SK-N-SH (cell line): ENCODE results near the gene ZNF592.

ENCODE experiments used
- POLR2AphosphoS5 ChIP-seq: IDR thresholded peaks from 2 replicates; pipeline ENCODE4 v1.6.1; 2012; ENCODE audit warnings: low read depth, low read length
- RAD21 ChIP-seq: IDR thresholded peaks from 2 replicates; pipeline ENCODE4 v1.6.1; 2012; ENCODE audit warnings: mild to moderate bottlenecking, low read length
- RXRA ChIP-seq: IDR thresholded peaks from 2 replicates; pipeline ENCODE4 v1.4.0; 2012; ENCODE audit warnings: low read depth, mild to moderate bottlenecking, borderline replicate concordance
- TEAD4 ChIP-seq: IDR thresholded peaks from 2 replicates; pipeline ENCODE4 v1.4.0; 2012; ENCODE audit warnings: mild to moderate bottlenecking, borderline replicate concordance; ENCODE audit not compliant: insufficient read depth
- TF ChIP-seq, protein P1 (sequence below): fragments of 200-600 bp; sonication (generic); IDR thresholded peaks from 2 replicates; pipeline ENCODE4 v1.6.1; 2017; ENCODE audit warnings: antibody characterized with exemption, mild to moderate bottlenecking, moderate library complexity
- TF ChIP-seq, protein P2 (sequence below): IDR thresholded peaks from 2 replicates; pipeline ENCODE4 v1.6.1; 2012; ENCODE audit warnings: mild to moderate bottlenecking, low read depth, low read length, moderate library complexity
- TF ChIP-seq, protein P3 (sequence below): IDR thresholded peaks from 2 replicates; pipeline ENCODE4 v1.4.0; 2012; ENCODE audit warnings: low read depth

DNA sequence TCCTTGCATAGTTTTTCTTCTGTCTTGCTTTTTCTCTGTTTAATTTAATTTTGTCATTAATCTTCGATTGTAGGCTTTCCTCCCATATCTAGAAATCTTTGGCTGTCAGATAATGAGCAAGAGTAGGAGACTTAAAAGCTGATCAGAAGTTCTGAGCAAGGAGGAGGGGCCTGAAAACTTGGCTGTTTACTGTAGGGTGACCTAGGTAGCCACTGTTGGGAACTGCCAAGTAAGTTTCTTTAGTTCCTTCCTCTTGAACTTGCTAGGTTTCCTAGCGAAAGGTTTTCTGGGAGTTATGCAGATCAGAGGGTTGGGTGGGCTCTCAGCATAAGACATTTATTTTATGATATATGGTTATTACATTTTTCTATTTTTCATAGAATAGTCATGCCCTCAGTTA, 83.2 kb downstream of the ZNF592 start:
- TF ChIP-seq TEAD4, result no peak
- TF ChIP-seq, protein P1, sequence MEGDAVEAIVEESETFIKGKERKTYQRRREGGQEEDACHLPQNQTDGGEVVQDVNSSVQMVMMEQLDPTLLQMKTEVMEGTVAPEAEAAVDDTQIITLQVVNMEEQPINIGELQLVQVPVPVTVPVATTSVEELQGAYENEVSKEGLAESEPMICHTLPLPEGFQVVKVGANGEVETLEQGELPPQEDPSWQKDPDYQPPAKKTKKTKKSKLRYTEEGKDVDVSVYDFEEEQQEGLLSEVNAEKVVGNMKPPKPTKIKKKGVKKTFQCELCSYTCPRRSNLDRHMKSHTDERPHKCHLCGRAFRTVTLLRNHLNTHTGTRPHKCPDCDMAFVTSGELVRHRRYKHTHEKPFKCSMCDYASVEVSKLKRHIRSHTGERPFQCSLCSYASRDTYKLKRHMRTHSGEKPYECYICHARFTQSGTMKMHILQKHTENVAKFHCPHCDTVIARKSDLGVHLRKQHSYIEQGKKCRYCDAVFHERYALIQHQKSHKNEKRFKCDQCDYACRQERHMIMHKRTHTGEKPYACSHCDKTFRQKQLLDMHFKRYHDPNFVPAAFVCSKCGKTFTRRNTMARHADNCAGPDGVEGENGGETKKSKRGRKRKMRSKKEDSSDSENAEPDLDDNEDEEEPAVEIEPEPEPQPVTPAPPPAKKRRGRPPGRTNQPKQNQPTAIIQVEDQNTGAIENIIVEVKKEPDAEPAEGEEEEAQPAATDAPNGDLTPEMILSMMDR, result no peak
- TF ChIP-seq RXRA, result no peak
- TF ChIP-seq POLR2AphosphoS5, result no peak
- TF ChIP-seq, protein P2, sequence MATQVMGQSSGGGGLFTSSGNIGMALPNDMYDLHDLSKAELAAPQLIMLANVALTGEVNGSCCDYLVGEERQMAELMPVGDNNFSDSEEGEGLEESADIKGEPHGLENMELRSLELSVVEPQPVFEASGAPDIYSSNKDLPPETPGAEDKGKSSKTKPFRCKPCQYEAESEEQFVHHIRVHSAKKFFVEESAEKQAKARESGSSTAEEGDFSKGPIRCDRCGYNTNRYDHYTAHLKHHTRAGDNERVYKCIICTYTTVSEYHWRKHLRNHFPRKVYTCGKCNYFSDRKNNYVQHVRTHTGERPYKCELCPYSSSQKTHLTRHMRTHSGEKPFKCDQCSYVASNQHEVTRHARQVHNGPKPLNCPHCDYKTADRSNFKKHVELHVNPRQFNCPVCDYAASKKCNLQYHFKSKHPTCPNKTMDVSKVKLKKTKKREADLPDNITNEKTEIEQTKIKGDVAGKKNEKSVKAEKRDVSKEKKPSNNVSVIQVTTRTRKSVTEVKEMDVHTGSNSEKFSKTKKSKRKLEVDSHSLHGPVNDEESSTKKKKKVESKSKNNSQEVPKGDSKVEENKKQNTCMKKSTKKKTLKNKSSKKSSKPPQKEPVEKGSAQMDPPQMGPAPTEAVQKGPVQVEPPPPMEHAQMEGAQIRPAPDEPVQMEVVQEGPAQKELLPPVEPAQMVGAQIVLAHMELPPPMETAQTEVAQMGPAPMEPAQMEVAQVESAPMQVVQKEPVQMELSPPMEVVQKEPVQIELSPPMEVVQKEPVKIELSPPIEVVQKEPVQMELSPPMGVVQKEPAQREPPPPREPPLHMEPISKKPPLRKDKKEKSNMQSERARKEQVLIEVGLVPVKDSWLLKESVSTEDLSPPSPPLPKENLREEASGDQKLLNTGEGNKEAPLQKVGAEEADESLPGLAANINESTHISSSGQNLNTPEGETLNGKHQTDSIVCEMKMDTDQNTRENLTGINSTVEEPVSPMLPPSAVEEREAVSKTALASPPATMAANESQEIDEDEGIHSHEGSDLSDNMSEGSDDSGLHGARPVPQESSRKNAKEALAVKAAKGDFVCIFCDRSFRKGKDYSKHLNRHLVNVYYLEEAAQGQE, result no peak
- TF ChIP-seq, protein P3, sequence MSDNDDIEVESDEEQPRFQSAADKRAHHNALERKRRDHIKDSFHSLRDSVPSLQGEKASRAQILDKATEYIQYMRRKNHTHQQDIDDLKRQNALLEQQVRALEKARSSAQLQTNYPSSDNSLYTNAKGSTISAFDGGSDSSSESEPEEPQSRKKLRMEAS, result no peak
- TF ChIP-seq RAD21, result no peak
